Gastrocnemius medialis (tissue), 4 donors: Measurements from ENCODE around the gene OBP2A.
"Not testable (repeated sequence)": the region's sequence is repeated elsewhere in the genome, so short reads cannot be mapped to it uniquely, and the experiment has no call there.

Experiments
- CTCF ChIP-seq, 5 experiments: fragments of 450-650 bp in 3 of 5; fragments of 200-600 bp in 2 of 5; sonication (generic) in 2 of 5; IDR thresholded peaks in 4 of 5; conservative IDR thresholded peaks in 1 of 5; 1 replicate in 4 of 5; 2 replicates in 1 of 5; pipeline ENCODE4 v1.5.1; 2016 to 2019; ENCODE audit warnings: antibody characterized with exemption in 5 of 5, mild to moderate bottlenecking in 3 of 5, moderate library complexity in 3 of 5
- POLR2A ChIP-seq, 2 donors: fragments of 450-650 bp; IDR thresholded peaks; one replicate each; pipeline ENCODE4 v1.6.1; 2017; ENCODE audit warnings: antibody characterized with exemption in 2 of 2, mild to moderate bottlenecking in 2 of 2, moderate library complexity in 2 of 2

- not testable (repeated sequence) for TF ChIP-seq CTCF (IDR thresholded peaks at IDR 0.05 in 4 of 5, conservative IDR thresholded peaks at IDR 0.05 in 1 of 5); POLR2A (IDR thresholded peaks at IDR 0.05)
Observed at GRCh38 chr9:135545646-135546176, at the start of gene OBP2A.
